Hypothalamus (tissue), 51 donors: ENCODE measurements around the gene CDC20.

Experiments
- DNase-seq, 51 donors: peaks; one replicate each; lab custom pipeline; 2025; lab: John Stamatoyannopoulos, UW

Gene CDC20

DNA sequence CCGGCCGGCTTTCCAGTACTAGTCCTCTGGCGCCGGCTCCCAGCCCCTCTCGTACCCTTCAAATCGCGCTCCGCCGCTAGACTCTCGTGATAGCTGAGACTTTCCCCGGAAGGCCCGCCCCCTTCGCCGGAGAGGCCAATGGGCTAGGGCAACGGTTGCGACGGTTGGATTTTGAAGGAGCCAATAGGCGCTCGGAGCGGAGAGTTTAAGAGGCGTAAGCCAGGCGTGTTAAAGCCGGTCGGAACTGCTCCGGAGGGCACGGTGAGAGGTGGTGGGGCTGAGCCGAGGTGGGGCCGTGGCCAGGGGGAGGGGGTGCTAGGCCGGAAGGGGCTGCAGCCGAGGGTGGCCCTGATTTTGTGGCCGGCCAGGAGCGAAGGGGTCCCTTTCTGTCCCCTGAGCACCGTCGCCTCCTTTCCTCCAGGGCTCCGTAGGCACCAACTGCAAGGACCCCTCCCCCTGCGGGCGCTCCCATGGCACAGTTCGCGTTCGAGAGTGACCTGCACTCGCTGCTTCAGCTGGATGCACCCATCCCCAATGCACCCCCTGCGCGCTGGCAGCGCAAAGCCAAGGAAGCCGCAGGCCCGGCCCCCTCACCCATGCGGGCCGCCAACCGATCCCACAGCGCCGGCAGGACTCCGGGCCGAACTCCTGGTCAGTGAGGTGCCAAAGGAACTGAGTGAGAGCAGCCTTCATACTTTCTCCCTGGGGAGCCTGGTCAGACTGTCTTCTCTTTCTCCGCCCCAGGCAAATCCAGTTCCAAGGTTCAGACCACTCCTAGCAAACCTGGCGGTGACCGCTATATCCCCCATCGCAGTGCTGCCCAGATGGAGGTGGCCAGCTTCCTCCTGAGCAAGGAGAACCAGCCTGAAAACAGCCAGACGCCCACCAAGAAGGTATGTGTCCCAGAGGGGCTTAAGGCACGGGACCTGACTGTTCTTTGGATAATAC lies at the start of gene CDC20:
CDC20 (plus strand) TSS at position 236 of the 948 bp plus-strand sequence; CDS start at position 471, 235 bp downstream.
- peak; percentile 50 to 99 (median 93) for DNase-seq

DNA sequence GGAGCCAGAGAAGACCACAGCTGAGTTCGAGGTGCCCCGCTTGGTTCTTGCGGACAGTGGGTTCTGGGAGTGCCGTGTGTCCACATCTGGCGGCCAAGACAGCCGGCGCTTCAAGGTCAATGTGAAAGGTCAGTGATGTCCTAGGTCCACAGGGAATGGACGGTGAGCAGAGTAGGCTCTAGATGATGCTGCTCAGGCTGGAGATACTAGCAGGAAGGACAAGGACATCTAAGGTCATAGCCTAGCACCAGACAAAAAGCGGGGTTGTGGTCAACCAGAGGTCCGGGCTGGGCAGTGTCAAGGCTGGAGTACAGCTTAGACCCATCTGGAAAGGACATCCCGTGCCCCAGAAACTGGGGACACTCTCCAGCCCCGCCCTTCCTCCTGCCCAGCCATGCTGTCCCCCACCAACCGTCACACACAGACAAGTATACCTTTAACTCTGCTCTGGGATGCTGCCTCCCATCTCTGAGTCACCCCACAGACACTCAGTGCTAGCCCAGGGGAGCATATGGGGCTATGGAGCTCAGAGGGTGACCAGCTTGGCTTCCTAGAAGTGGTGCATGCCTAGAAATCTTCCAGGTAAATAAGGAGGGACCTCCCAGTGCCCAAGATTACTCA lies 49.3 kb upstream of the CDC20 start:
- no peak for DNase-seq

DNA sequence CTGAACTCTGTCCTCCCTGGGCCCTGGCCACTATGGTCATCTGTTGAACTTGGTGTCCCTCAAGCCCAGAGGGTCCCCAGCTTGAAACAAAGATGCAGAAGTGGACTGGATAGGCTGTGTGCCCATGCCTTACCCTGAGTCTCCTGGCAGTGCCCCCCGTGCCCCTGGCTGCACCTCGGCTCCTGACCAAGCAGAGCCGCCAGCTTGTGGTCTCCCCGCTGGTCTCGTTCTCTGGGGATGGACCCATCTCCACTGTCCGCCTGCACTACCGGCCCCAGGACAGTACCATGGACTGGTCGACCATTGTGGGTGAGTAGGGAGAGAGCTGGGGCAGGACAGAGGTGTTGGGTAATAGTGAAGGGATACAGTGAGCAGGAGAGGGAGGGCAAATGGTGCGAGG lies 47.3 kb upstream of the CDC20 start:
- no peak for DNase-seq

DNA sequence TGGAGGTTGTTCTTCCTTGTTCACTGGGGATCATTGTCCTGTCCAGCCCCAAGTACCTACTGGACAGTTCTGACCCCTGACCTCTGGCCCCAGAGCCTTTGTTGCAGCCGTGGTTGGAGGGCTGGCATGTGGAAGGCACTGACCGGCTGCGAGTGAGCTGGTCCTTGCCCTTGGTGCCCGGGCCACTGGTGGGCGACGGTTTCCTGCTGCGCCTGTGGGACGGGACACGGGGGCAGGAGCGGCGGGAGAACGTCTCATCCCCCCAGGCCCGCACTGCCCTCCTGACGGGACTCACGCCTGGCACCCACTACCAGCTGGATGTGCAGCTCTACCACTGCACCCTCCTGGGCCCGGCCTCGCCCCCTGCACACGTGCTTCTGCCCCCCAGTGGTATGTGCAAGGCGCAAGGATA lies 46.6 kb upstream of the CDC20 start:
- DNase-seq, result no peak

DNA sequence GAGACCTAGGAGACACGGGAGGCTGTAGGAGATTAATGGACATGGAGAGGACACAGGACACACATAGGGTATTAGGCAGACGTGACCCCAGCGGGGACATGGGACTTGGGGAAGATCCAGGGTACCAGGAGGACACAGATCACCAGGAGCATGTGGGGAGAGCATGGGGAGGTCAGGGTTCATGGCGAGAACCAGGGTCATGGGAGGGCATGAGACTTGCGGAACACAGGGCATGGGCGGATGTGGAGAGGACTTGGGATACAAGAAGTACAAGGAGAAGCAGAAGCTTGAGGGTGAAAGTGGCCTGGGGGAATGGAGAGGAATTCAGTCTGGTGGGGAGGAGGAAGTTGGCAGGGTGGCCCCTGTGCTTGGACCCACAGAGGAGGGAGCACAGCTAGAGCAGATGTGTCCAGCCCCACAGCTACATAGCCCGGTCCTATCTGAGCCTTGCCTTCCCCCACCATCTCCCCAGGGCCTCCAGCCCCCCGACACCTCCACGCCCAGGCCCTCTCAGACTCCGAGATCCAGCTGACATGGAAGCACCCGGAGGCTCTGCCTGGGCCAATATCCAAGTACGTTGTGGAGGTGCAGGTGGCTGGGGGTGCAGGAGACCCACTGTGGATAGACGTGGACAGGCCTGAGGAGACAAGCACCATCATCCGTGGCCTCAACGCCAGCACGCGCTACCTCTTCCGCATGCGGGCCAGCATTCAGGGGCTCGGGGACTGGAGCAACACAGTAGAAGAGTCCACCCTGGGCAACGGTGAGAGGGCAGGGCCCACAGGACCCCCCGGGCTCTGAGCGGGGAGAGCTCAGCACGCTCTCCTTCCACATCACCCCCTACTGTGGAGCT lies 45.9 kb upstream of the CDC20 start:
- DNase-seq, result no peak

DNA sequence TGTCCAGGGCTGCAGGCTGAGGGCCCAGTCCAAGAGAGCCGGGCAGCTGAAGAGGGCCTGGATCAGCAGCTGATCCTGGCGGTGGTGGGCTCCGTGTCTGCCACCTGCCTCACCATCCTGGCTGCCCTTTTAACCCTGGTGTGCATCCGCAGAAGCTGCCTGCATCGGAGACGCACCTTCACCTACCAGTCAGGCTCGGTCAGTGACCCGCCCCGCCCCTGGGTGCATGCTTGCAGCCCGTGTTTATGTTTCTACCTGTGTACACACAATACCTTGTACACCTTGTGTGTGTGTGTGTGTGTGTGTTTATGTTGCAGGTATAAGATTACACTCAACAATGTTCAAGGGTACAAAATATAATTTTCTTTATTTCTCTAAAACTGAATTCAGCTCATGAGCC lies 45.0 kb upstream of the CDC20 start:
- no peak for DNase-seq

DNA sequence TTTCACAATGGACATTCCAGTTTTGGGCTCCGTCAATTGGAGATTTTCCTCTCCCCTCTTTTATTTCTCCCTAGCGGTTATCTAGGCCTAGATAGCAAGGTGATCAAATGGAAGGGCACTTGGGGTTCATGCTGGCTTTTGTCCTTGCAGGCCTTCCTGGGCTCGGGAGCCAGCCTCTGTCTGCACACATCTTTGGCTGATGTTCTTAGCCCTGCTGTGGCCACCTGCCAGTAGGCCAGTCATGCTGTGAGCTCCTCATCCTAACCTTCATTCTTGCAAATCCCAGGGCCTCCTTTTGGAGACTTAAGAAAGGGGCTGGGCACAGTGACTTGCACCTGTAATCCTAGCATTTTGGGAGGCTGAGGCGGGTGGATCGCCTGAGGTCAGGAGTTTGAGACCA lies 44.5 kb upstream of the CDC20 start:
- DNase-seq, result no peak

DNA sequence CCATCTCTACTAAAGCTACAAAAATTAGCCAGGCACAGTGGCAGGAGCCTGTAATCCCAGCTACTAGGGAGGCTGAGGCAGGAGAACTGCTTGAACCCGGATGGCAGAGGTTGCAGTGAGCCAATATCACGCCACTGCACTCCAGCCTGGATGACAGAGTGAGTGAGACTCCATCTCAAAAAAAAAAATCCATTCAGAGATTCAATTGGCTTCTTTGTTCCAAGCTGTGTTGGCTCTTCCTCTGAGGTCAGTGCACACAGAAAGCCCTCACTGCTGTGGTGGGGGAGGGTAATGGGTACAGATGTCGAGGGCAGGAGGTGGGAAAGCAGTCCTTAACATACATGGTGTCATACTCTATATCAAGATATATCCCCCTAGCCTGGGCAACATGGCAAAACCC lies 43.3 kb upstream of the CDC20 start:
- peak in 18 of 51 donors; percentile 16 to 67 (median 36) for DNase-seq

DNA sequence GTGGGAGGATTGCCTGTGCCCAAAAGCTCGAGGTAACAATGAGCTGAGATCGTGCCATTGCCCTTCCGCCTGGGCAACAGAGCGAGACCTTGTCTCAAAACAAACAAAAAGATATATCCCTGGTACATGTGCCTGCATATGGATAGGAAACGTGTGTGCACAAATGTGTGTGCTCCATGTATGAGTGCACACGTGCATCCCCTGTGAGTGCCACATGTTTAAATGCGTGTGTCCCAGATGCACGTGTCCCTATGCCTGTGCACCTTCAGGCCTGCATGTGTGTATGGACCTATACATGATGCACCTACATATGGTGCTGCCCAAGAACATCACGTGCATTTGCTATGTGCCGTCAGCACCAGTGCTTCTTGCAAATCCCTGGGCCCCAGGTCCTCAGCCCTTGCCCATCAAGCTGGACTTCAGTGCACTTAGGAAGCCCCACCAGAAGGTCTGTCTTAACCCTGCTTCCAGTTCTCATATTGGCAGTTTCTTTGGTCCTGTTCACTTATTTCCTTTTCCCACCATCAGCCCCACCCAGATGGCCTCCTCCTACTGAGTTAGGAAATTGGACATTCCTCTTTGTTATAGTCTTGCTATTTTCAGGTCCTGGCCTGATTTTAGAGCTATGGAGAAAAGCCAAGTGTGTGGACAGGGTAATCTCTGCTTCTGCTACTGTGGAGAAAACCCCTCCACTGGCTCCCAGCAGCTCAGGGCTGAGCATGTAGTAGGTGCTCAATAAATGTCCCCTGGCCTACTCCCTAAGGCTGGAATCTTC lies 42.6 kb upstream of the CDC20 start:
- DNase-seq, result no peak

DNA sequence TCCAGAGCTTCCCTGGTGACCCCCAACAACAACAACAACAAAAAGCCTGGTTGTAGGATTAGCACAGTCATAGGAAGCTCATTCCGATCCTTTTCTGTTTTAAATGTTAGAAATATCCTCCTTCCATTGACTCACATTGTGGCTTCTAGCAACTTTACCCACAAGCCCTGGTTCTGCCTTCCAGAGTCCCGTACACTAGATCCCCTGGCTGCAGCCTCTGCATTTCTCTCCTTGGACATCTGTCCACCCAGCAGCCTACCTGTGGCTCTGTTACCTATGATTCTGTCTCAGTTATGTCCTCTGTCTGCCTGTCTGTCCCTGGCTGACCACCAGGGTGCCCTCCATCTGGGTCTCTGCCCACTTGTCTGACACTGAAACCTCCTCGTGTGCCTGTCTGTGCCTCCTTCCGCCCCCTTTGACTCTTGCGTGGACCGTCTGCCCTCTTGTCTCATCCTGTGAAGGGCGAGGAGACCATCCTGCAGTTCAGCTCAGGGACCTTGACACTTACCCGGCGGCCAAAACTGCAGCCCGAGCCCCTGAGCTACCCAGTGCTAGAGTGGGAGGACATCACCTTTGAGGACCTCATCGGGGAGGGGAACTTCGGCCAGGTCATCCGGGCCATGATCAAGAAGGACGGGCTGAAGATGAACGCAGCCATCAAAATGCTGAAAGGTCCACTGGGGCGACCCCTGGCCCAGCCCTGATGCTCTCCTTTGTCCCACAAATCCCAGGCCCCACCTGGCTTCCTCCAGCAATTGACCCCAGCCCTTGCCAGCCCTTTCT lies 41.9 kb upstream of the CDC20 start:
- no peak for DNase-seq

DNA sequence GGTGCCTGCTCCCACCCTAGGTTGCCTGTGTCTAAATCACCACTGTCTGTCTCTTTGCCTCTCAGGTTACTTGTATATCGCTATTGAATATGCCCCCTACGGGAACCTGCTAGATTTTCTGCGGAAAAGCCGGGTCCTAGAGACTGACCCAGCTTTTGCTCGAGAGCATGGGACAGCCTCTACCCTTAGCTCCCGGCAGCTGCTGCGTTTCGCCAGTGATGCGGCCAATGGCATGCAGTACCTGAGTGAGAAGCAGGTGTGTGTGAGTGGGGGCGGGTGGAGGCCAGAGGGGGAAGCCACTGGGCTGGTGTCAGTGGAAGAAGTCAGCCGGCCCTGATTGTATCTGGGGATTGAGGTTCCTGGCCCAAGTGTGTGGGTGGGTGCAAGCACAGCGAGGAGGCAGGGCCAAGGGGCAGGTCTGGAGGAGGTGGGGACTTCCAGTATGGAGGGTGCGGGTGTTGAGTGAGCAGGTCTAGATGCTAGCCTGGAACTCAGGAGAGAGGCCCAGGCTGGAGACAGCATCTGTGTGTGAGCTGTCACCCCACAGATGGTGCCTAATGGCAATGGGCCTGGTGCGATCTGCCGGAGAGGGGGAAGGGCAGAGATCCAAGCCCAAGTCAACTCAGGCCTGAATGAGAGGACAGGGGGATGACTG lies 40.8 kb upstream of the CDC20 start:
- DNase-seq, result peak in 32 of 51 donors; percentile 5 to 77 (median 54)

DNA sequence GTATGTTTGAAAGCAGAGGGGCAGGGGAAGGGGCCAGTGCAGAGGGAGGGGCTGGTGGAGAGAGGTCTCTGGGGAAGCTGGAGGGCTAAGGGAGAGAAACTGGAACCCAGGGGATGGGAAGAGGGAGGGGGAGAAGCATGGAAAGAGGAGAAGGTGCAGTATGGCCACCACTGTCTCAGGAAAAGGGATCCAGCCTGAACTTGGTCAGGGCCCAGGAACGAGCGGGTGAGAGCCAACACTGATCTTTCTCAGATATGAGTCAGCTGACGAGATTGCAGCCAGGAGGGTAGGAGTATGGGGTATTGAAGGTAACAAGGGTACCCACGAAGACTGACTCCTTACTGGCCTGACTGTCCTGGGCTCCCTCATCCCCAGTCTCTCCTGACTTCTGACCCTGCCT lies 40.0 kb upstream of the CDC20 start:
- DNase-seq, result no peak

DNA sequence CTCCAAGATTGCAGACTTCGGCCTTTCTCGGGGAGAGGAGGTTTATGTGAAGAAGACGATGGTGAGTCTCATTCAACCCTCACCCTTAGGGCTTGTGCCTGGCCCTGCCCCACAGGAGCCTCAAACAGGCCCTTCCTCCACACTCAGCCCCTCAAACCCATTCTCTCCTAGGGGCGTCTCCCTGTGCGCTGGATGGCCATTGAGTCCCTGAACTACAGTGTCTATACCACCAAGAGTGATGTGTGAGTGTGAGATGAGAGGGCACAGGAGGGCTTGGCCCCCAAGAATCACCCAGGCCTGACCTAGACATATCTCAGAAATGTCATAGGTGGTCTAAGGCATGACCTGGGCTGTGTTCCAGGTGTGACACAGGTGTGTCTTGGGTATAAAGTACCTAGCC lies 39.5 kb upstream of the CDC20 start:
- no peak for DNase-seq

DNA sequence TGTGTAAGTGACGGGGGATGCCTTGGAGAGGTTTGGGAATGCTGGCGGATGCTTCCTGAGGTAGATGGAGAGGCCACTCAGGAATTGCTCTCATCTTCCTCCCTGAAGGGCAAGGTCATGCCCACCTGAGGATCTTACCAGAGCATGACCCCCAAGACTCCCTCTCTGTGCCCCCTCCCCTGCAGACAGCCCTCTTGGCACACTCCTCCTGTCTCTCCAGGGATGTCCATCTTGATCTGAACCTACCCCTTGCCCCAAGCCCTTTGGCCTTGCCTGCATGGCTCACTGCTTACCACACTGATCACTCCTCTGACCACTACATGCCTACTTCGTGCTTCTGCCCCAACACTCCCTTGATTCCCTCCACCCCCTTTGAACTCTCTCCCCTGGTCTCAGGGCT lies 39.0 kb upstream of the CDC20 start:
- DNase-seq, result no peak

DNA sequence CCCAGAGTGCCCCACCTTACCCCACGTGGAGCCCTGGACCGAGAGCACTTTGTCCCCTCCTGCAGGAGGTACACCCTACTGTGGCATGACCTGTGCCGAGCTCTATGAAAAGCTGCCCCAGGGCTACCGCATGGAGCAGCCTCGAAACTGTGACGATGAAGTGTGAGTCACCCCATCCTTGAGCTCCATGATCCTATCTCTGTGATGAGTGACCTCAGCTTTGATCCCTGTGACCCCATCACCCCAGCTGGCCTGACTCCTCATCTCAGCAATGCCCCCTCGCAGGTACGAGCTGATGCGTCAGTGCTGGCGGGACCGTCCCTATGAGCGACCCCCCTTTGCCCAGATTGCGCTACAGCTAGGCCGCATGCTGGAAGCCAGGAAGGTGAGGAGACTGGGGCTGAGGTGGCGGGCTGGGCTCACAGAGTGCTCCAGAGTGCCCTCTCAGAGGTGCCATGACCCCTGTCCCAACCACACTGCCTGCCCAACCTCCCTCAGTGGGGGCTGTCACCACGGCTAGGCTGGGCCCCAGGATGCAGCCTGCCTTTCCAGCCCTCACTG lies 37.4 kb upstream of the CDC20 start:
- DNase-seq, result no peak

DNA sequence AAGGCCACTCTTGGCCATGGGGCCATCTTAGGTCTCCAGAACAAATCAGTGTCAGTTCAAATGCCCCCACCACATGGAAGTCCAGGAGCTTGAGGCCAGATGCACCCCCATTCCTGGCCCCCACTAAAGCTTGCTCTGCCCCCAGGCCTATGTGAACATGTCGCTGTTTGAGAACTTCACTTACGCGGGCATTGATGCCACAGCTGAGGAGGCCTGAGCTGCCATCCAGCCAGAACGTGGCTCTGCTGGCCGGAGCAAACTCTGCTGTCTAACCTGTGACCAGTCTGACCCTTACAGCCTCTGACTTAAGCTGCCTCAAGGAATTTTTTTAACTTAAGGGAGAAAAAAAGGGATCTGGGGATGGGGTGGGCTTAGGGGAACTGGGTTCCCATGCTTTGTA lies 36.3 kb upstream of the CDC20 start:
- no peak for DNase-seq

DNA sequence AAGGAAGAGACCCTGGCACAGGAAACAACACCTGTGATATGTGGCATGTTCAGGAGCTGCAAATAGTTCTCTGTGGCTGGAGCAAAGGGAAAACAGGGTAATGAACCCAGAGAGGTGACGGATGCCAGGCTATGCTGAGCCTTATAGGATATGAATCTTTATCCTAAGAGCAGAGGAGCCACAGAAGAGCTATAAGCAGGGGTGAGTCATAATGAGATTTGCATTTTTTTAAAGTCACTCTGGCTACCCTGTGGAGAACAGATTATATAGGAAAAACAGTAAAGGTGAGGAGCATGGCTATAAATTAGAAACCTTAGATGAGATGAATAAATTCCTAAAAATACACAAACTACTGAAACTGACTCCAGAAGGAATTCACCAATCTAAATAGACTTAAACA lies 34.0 kb upstream of the CDC20 start:
- DNase-seq, result no peak

DNA sequence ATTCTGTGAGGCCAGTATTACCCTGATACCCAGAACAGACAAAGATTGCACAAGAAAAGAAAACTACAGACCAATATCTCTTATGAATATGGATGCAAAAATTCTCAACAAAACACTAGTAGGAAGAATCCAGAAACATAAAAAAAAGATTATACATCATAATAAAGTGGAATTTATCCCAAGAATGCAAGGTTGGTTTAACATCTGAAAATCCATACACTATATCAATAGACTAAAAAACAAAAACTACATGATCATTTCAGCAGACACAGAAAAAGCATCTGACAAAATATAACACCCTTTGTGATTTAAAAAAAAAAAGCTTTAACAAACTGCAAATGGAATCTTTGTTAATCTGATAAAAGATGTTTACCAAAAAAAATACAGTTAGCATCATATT lies 33.4 kb upstream of the CDC20 start:
- DNase-seq, result no peak
